ENCODE results near the gene ANKRD63.

The ANKRD63 gene

GRCh38 chr15:40295877-40296560, 13.2 kb upstream of the ANKRD63 start:
- Histone ChIP-seq H3K27ac (ENCODE audit: low read length) (no peak overlapping the region), H3K9me3 (ENCODE audit: insufficient read depth, low read length, severe bottlenecking) (no peaks in the 10 kb centered on the region), H4K20me1 (ENCODE audit: insufficient read depth, low read length) (no peaks in the 10 kb centered on the region), H3K4me3 (ENCODE audit: low read depth in 1 of 2, low read length in 2 of 2) (no peak overlapping the region), H3K4me1 (ENCODE audit: insufficient read depth, low read length) (no peaks in the 10 kb centered on the region), H3K27me3 (ENCODE audit: insufficient read depth, low read length, poor library complexity) (no peaks in the 10 kb centered on the region), H3K9ac (ENCODE audit: low read depth, low read length) (no peak overlapping the region), H2AFZ (ENCODE audit: low read depth, low read length) (no peak overlapping the region), H3K79me2 (ENCODE audit: insufficient read depth, low read length) (no peaks in the 10 kb centered on the region), H3K4me2 (ENCODE audit: insufficient read depth, low read length) (no peak overlapping the region), H3K36me3 (ENCODE audit: insufficient read depth, low read length) (peaks cover 13% of the 10 kb centered on the region)
- DNase-seq (no peak), ATAC-seq (ENCODE audit: insufficient read depth, low read depth) (no peak)
- TF ChIP-seq CTCF (IDR thresholded peaks at IDR 0.05; ENCODE audit: borderline replicate concordance, extremely low read depth, low read length, poor library complexity, severe bottlenecking), result no peak
- no peak for TF ChIP-seq EZH2 (IDR thresholded peaks at IDR 0.05; ENCODE audit: borderline replicate concordance, low read depth, low read length, severe bottlenecking)

GRCh38 chr15:40295297-40295696, 12.4 kb upstream of the ANKRD63 start:
- Histone ChIP-seq H3K79me2 (ENCODE audit: insufficient read depth, low read length) (no peaks in the 10 kb centered on the region), H3K36me3 (ENCODE audit: insufficient read depth, low read length) (peaks cover 6% of the 10 kb centered on the region; the same call in 1 of the 2 replicates), H3K9me3 (ENCODE audit: insufficient read depth, low read length, severe bottlenecking) (no peaks in the 10 kb centered on the region), H3K4me1 (ENCODE audit: insufficient read depth, low read length) (no peaks in the 10 kb centered on the region), H3K27me3 (ENCODE audit: insufficient read depth, low read length, poor library complexity) (no peaks in the 10 kb centered on the region), H3K4me3 (ENCODE audit: low read depth in 1 of 2, low read length in 2 of 2) (no peak overlapping the region), H4K20me1 (ENCODE audit: insufficient read depth, low read length) (no peaks in the 10 kb centered on the region), H3K4me2 (ENCODE audit: insufficient read depth, low read length) (no peak overlapping the region), H3K9ac (ENCODE audit: low read depth, low read length) (no peak overlapping the region), H2AFZ (ENCODE audit: low read depth, low read length) (no peak overlapping the region), H3K27ac (ENCODE audit: low read length) (no peak overlapping the region)
- DNase-seq (no peak), ATAC-seq (ENCODE audit: insufficient read depth, low read depth) (no peak)
- TF ChIP-seq EZH2 (IDR thresholded peaks at IDR 0.05; ENCODE audit: borderline replicate concordance, low read depth, low read length, severe bottlenecking), result no peak
- TF ChIP-seq CTCF (IDR thresholded peaks at IDR 0.05; ENCODE audit: borderline replicate concordance, extremely low read depth, low read length, poor library complexity, severe bottlenecking), result no peak

- TF ChIP-seq CTCF (IDR thresholded peaks at IDR 0.05; ENCODE audit: borderline replicate concordance, extremely low read depth, low read length, poor library complexity, severe bottlenecking) (no peak), EZH2 (IDR thresholded peaks at IDR 0.05; ENCODE audit: borderline replicate concordance, low read depth, low read length, severe bottlenecking) (no peak)
- no peak overlapping the region for H3K9ac ChIP-seq (ENCODE audit: low read depth, low read length)
- DNase-seq (no peak), ATAC-seq (ENCODE audit: insufficient read depth, low read depth) (no peak)
- no peak overlapping the region for H3K27ac ChIP-seq (ENCODE audit: low read length)
- no peaks in the 10 kb centered on the region for H3K9me3 ChIP-seq (ENCODE audit: insufficient read depth, low read length, severe bottlenecking)
- H3K4me2 ChIP-seq (ENCODE audit: insufficient read depth, low read length), result no peak overlapping the region
- no peak overlapping the region for H3K4me3 ChIP-seq (ENCODE audit: low read depth in 1 of 2, low read length in 2 of 2)
- H3K27me3 ChIP-seq (ENCODE audit: insufficient read depth, low read length, poor library complexity), result no peaks in the 10 kb centered on the region
- H3K79me2 ChIP-seq (ENCODE audit: insufficient read depth, low read length), result no peaks in the 10 kb centered on the region
- H4K20me1 ChIP-seq (ENCODE audit: insufficient read depth, low read length), result no peaks in the 10 kb centered on the region
- H3K4me1 ChIP-seq (ENCODE audit: insufficient read depth, low read length), result no peaks in the 10 kb centered on the region
- H2AFZ ChIP-seq (ENCODE audit: low read depth, low read length), result no peak overlapping the region
- H3K36me3 ChIP-seq (ENCODE audit: insufficient read depth, low read length), result peaks cover 6% of the 10 kb centered on the region; the same call in 1 of the 2 replicates
Observed at GRCh38 chr15:40293905-40294895, 11.3 kb upstream of the ANKRD63 start.
